Measurements from ENCODE around the gene BMP15. TPM values are rescaled to one million over a fixed set of nuclear protein-coding genes. Genes with fewer than 3 reads are reported as not detected.

The BMP15 gene
- total RNA-seq, 1 experiment from 2014 or later = not detected

GRCh38 chrX:50962156-50962555 is 51.6 kb downstream of the BMP15 start:
- DNase-seq (ENCODE audit: low read depth) = no peak
- in situ Hi-C loops (cut with HindIII; ENCODE audit: low pct_unique_long_range_greater_than_20kb, low sequenced_read_pairs) = no loop called here

- no peak for DNase-seq (ENCODE audit: low read depth)
- in situ Hi-C loops (cut with HindIII; ENCODE audit: low pct_unique_long_range_greater_than_20kb, low sequenced_read_pairs) = no loop called here
Observed at GRCh38 chrX:50963842-50964241, 53.3 kb downstream of the BMP15 start.

Other genes starting within 250 kb of the BMP15 start
- gene SHROOM4, start 96.5 kb upstream of the BMP15 start, total RNA-seq (2014; rRNA removed; shearing (Covaris generic); ENCODE audit: low replicate concordance) = 3.3 and 3.7 TPM in 2 replicates